Posterior vena cava (tissue), 2 donors: Measurements from ENCODE around the gene KLC1. TPM values are rescaled to one million over a fixed set of nuclear protein-coding genes. Genes with fewer than 3 reads are reported as not detected.

Source experiments
- DNase-seq: peaks from one replicate; pipeline ENCODE4 v3.0.0-alpha.2; 2020; ENCODE audit warnings: low spot score
- intact Hi-C, 2 donors: fragments of 100-400 bp; cut with DNase I; formaldehyde crosslinking; loops; one replicate each; pipeline versions ENCODE4 v1.14.1 to v1.14.2; 2022 to 2023
- total RNA-seq, 2 donors: library from RNA; stranded (reverse); fragmentation: NEBNext Ultra II Directional; extraction: Animal tissue kit (Norgen Biotek cat#: 25700); gene quantifications; one replicate each; pipeline ENCODE4 v1.2.1, GENCODE V29; 2021
- donor health status: DM: yes; HTN: yes; CAD: no.
- donor health status: DM: yes; HTN: yes; CAD: no.

The KLC1 gene
- total RNA-seq, 2 donors from 2014 or later: 169 to 192 TPM

GRCh38 chr14:103623883-103624482 is 5.0 kb upstream of the KLC1 start:
- intact Hi-C loops: loop anchor here in 1 of 2 donors (1.0 kb wide), 1 partner anchor 12 kb away; no protein-coding TSS in a partner anchor
- DNase-seq: no peak

GRCh38 chr14:103624860-103625259 is 4.2 kb upstream of the KLC1 start:
- peak; percentile 94 for DNase-seq
- intact Hi-C loops: loop anchor here in 1 of 2 donors (1.0 kb wide), 1 partner anchor 11 kb away; no protein-coding TSS in a partner anchor

- intact Hi-C loops: no loop called here
These were observed 3.5 kb upstream of the KLC1 start for GRCh38 chr14:103625356-103626095.

GRCh38 chr14:103626146-103626850 is 2.7 kb upstream of the KLC1 start:
- no peak for DNase-seq
- intact Hi-C loops: no loop called here

More at GRCh38 chr14:103625356-103626095, 3.5 kb upstream of the KLC1 start:
- DNase-seq: no peak

GRCh38 chr14:103627073-103628025 is 1.7 kb upstream of the KLC1 start:
- intact Hi-C loops: no loop called here
- DNase-seq: no peak

- peak; percentile 93 for DNase-seq
- intact Hi-C loops: no loop called here
These were observed 759 bp upstream of the KLC1 start for GRCh38 chr14:103628221-103628683.

GRCh38 chr14:103629503-103630121 is 601 bp downstream of the KLC1 start:
- intact Hi-C loops: loop anchor here in 1 of 2 donors (5.0 kb wide), 1 partner anchor 508 kb away; the partner anchor contains the start of gene KIF26A
- DNase-seq: peak; percentile 89

GRCh38 chr14:103630364-103631108 is 1.5 kb downstream of the KLC1 start:
- DNase-seq: no peak
- intact Hi-C loops: loop anchor here in 1 of 2 donors (5.0 kb wide), 1 partner anchor 507 kb away; the partner anchor contains the start of gene KIF26A

- no peak for DNase-seq
- intact Hi-C loops: loop anchor here in 1 of 2 donors (5.0 kb wide), 1 partner anchor 504 kb away; the partner anchor contains the start of gene KIF26A
These were observed 4.4 kb downstream of the KLC1 start for GRCh38 chr14:103633391-103633790.

- DNase-seq: no peak
- intact Hi-C loops: loop anchor here in 1 of 2 donors (5.0 kb wide), 1 partner anchor 503 kb away; the partner anchor contains the start of gene KIF26A
These were observed 5.1 kb downstream of the KLC1 start for GRCh38 chr14:103634156-103634555.

- DNase-seq: no peak
- intact Hi-C loops: no loop called here
These were observed 9.6 kb downstream of the KLC1 start for GRCh38 chr14:103638594-103638993.

GRCh38 chr14:103641161-103641560 is 12.2 kb downstream of the KLC1 start:
- no peak for DNase-seq
- intact Hi-C loops: no loop called here

- no peak for DNase-seq
- intact Hi-C loops: no loop called here
These were observed 17.2 kb downstream of the KLC1 start for GRCh38 chr14:103646189-103646588.

GRCh38 chr14:103649001-103649400 is 20.0 kb downstream of the KLC1 start:
- intact Hi-C loops: no loop called here
- no peak for DNase-seq

- DNase-seq: no peak
- intact Hi-C loops: no loop called here
These were observed 21.2 kb downstream of the KLC1 start for GRCh38 chr14:103650213-103650612.

GRCh38 chr14:103651585-103651984 is 22.6 kb downstream of the KLC1 start:
- DNase-seq: no peak
- intact Hi-C loops: no loop called here

- DNase-seq: no peak
- intact Hi-C loops: no loop called here
These were observed 23.8 kb downstream of the KLC1 start for GRCh38 chr14:103652806-103653205.
